ENCODE results near the gene TTC34.
A peak's percentile ranks its signal among the peaks of the same experiment; 100 is the strongest.
"Not testable (repeated sequence)": the region's sequence is repeated elsewhere in the genome, so short reads cannot be mapped to it uniquely, and the experiment has no call there.

TTC34 gene

GRCh38 chr1:2795926-2796325, 5.6 kb downstream of the TTC34 start:
- DNase-seq, result no peak

- no peak for DNase-seq
These were observed 10.3 kb downstream of the TTC34 start for GRCh38 chr1:2791027-2791760.

GRCh38 chr1:2789986-2790581, 11.4 kb downstream of the TTC34 start:
- no peak for DNase-seq

GRCh38 chr1:2789164-2789985, 12.1 kb downstream of the TTC34 start:
- no peak for DNase-seq

- DNase-seq, result no peak
These were observed 12.9 kb downstream of the TTC34 start for GRCh38 chr1:2788506-2789163.

GRCh38 chr1:2787163-2787911, 14.2 kb downstream of the TTC34 start:
- DNase-seq, result no peak

- peak; percentile 15 for DNase-seq
These were observed 14.9 kb downstream of the TTC34 start for GRCh38 chr1:2786329-2787162.

- no peak for DNase-seq
These were observed 15.7 kb downstream of the TTC34 start for GRCh38 chr1:2785631-2786328.

- DNase-seq, result no peak
These were observed 16.5 kb downstream of the TTC34 start for GRCh38 chr1:2784854-2785630.

GRCh38 chr1:2783435-2784397, 17.8 kb downstream of the TTC34 start:
- DNase-seq, result no peak

- DNase-seq, result no peak
These were observed 18.4 kb downstream of the TTC34 start for GRCh38 chr1:2783069-2783434.

GRCh38 chr1:2781627-2782026, 19.9 kb downstream of the TTC34 start:
- no peak for DNase-seq

GRCh38 chr1:2778220-2778592, 23.3 kb downstream of the TTC34 start:
- no peak for DNase-seq

- no peak for DNase-seq
These were observed 23.9 kb downstream of the TTC34 start for GRCh38 chr1:2777424-2778219.

- not testable (repeated sequence) for DNase-seq
These were observed 26.2 kb downstream of the TTC34 start for GRCh38 chr1:2775333-2775732.

GRCh38 chr1:2768052-2768451, 33.4 kb downstream of the TTC34 start:
- not testable (repeated sequence) for DNase-seq

GRCh38 chr1:2759433-2759832, 42.1 kb downstream of the TTC34 start:
- DNase-seq, result not testable (repeated sequence)

- not testable (repeated sequence) for DNase-seq
These were observed 44.0 kb downstream of the TTC34 start for GRCh38 chr1:2757519-2757918.

Measured in NCI-H1436 (cell line).